AG08396 (cell line): ENCODE measurements around the gene NR6A1.

Experiments used
- DNase-seq: peaks from one replicate; pipeline ENCODE4 v3.0.0; 2012; ENCODE audit warnings: low spot score, mixed read lengths

Gene NR6A1

GRCh38 chr9:124771021-124771866 lies at the start of gene NR6A1:
Gene NR6A1, minus strand, starts transcription at chr9:124771311.
- DNase-seq: peak; percentile 99

GRCh38 chr9:124818431-124819281 lies 47.5 kb upstream of the NR6A1 start:
- no peak for DNase-seq

GRCh38 chr9:124815601-124816000 lies 44.5 kb upstream of the NR6A1 start:
- DNase-seq: no peak

GRCh38 chr9:124814164-124814535 lies 43.0 kb upstream of the NR6A1 start:
- DNase-seq: no peak

GRCh38 chr9:124813501-124814163 lies 42.5 kb upstream of the NR6A1 start:
- DNase-seq: no peak

GRCh38 chr9:124813041-124813440 lies 41.9 kb upstream of the NR6A1 start:
- DNase-seq: no peak

GRCh38 chr9:124812441-124812876 lies 41.3 kb upstream of the NR6A1 start:
- DNase-seq: peak; percentile 91

- DNase-seq: peak; percentile 90
These were observed 39.7 kb upstream of the NR6A1 start for GRCh38 chr9:124810663-124811355.

- no peak for DNase-seq
These were observed 38.8 kb upstream of the NR6A1 start for GRCh38 chr9:124809741-124810500.

GRCh38 chr9:124809211-124809610 lies 38.1 kb upstream of the NR6A1 start:
- no peak for DNase-seq

- no peak for DNase-seq
These were observed 37.3 kb upstream of the NR6A1 start for GRCh38 chr9:124808246-124808956.

- DNase-seq: no peak
These were observed 34.1 kb upstream of the NR6A1 start for GRCh38 chr9:124805186-124805585.

- no peak for DNase-seq
These were observed 32.8 kb upstream of the NR6A1 start for GRCh38 chr9:124803911-124804310.

GRCh38 chr9:124802426-124802825 lies 31.3 kb upstream of the NR6A1 start:
- no peak for DNase-seq

- DNase-seq: no peak
These were observed 30.2 kb upstream of the NR6A1 start for GRCh38 chr9:124801356-124801755.

- DNase-seq: peak; percentile 65
These were observed 29.5 kb upstream of the NR6A1 start for GRCh38 chr9:124800306-124801259.

- no peak for DNase-seq
These were observed 28.3 kb upstream of the NR6A1 start for GRCh38 chr9:124799274-124800006.

GRCh38 chr9:124797343-124798103 lies 26.4 kb upstream of the NR6A1 start:
- no peak for DNase-seq
